ENCODE data around the gene AGPAT4.

AGPAT4 gene

DNA sequence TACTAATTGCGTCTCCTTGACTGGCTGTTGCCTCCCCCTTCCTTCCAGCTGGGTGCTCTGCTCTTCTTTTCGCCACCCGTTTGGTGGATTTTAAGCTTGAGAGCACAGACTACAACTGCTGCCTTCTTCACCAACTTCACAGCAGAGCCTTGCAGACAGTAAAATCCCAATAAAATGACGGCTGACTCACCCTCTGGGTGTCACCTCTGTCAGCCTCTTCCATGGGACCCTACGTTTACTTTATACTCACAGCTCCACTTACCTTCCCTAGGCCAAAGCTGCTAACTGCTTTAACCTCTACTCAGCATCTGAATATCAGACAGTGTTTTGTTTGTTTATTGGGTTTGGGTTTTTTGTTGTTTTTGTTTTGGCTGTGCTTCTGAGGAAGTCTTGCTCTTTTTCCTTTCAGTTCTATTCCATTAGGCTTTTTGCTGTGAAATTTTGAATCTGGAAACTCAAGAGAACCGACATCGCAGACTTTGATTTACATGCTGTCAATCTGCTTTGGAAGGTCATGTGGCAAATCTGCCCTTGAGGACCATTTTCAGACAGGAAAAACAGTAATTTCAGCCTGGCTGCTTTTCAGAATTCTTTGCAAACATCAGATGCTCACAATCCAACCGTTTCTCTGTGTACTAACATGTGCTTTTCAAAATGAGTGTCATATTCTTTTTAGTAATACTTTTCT lies 2.4 kb downstream of the AGPAT4 start:
- TF ChIP-seq, protein P1, sequence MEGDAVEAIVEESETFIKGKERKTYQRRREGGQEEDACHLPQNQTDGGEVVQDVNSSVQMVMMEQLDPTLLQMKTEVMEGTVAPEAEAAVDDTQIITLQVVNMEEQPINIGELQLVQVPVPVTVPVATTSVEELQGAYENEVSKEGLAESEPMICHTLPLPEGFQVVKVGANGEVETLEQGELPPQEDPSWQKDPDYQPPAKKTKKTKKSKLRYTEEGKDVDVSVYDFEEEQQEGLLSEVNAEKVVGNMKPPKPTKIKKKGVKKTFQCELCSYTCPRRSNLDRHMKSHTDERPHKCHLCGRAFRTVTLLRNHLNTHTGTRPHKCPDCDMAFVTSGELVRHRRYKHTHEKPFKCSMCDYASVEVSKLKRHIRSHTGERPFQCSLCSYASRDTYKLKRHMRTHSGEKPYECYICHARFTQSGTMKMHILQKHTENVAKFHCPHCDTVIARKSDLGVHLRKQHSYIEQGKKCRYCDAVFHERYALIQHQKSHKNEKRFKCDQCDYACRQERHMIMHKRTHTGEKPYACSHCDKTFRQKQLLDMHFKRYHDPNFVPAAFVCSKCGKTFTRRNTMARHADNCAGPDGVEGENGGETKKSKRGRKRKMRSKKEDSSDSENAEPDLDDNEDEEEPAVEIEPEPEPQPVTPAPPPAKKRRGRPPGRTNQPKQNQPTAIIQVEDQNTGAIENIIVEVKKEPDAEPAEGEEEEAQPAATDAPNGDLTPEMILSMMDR (IDR thresholded peaks at IDR 0.05; ENCODE audit: control insufficient read depth, extremely low read depth, insufficient read depth), result no peak
- no peak overlapping the region for H3K4me3 ChIP-seq (ENCODE audit: low read depth, low read length)
- DNase-seq (ENCODE audit: low read depth), result no peak

DNA sequence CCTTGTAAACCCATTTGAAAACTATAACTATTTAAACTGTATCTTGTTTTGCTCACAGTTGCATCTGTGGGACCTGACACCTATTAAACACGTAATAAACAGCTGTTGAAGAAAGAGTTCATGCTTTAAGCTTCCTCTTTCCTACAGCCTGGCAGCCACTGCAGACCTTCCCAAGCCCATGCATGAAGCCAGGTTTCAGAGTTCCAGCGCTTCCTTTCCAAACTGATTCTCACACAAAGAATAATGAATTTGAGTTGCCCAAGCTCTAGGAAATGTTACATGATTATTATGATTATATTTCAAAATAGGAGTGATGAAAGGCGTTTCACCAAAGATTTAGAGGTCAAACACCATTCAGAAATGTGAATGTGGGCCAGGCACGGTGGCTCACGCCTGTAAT lies 3.7 kb downstream of the AGPAT4 start:
- no peak for DNase-seq (ENCODE audit: low read depth)
- H3K4me3 ChIP-seq (ENCODE audit: low read depth, low read length), result no peak overlapping the region
- TF ChIP-seq, protein P1 (IDR thresholded peaks at IDR 0.05; ENCODE audit: control insufficient read depth, extremely low read depth, insufficient read depth), result no peak

DNA sequence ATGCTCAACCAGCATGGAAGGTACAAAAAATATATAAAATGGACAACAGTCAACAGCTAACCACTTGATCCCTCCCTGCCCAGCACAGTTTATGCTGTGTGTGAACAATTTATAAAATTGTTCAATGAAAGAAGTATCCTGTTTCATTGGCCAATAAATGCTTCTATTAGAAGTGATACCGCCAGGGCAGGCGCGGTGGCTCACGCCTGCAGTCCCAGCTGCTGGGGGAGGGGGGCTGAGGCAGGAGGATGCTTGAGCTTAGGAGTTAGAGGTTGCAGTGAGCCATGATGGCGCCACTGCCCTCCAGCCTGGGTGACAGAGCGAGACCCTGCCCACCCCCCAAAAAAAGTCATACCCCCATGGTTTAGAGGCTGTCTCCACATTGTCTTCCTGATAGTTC lies 4.6 kb downstream of the AGPAT4 start:
- no peak for DNase-seq (ENCODE audit: low read depth)
- H3K4me3 ChIP-seq (ENCODE audit: low read depth, low read length), result no peak overlapping the region
- TF ChIP-seq, protein P1 (IDR thresholded peaks at IDR 0.05; ENCODE audit: control insufficient read depth, extremely low read depth, insufficient read depth), result no peak

DNA sequence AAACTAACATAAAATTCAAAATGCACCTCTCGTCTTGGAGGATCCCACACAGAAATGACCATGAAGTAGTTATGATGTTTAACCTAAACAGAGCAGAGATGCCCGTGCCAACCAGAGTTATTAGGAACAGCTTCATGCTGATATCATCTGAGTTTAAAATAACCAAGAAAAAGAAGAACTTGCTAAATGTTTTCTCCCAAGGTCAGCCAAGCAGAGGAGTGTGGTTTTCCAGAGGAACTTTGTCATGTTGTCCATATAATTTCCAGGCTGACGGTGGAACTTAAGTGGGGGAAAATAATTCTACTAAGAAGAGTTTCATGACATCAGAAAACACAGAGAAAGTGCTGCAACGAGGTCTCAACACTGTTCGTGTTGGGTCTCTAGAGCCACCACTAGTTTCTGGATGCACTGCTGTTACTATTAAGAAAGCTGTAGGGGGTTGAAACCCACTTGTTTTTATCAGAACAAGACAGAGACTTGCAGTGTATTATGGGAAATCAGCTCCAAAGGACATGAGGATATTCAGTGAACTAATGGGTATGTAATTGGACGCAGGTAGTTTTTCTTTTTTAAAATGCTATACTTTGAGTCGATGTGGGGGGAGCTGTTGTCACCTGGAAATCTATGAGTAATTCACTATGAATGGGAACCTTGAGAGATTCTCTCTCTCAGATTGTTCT lies 5.2 kb downstream of the AGPAT4 start:
- TF ChIP-seq, protein P1 (IDR thresholded peaks at IDR 0.05; ENCODE audit: control insufficient read depth, extremely low read depth, insufficient read depth), result no peak
- DNase-seq (ENCODE audit: low read depth), result no peak
- H3K4me3 ChIP-seq (ENCODE audit: low read depth, low read length), result no peak overlapping the region

DNA sequence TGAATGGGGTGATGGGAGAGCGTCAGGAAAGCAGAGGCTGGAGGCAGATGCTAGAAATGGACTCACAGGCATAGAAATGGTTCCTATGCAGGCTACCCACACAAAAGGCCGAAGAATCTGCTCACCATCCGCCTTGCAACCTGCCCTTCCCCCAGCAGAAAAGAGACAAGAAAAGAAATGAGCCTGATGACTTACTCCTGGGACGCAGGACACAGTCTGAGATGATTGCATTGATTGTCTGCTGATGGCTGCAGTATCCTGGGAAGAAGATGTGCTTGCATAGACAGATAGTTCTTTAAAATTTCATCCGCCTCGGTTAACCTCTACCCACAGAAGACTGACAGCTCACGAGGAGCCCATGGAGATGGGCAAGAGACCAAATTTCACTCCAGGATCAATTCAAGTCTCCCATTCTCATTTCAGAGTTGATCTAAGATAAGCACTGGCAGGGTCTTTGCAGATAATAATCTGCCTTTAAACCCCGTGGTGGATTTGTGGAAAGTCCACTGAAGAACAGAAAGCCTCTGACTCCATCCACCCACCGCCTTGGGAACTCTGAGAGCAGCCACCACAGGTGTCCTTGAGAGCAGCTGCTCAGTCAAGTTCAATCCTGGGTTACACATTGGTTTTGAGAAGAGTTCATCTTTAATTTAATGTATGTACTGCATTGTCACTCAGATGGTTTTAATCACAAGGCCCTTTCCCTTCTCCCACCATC lies 7.2 kb downstream of the AGPAT4 start:
- DNase-seq (ENCODE audit: low read depth), result no peak
- no peak overlapping the region for H3K4me3 ChIP-seq (ENCODE audit: low read depth, low read length)
- TF ChIP-seq, protein P1 (IDR thresholded peaks at IDR 0.05; ENCODE audit: control insufficient read depth, extremely low read depth, insufficient read depth), result no peak

DNA sequence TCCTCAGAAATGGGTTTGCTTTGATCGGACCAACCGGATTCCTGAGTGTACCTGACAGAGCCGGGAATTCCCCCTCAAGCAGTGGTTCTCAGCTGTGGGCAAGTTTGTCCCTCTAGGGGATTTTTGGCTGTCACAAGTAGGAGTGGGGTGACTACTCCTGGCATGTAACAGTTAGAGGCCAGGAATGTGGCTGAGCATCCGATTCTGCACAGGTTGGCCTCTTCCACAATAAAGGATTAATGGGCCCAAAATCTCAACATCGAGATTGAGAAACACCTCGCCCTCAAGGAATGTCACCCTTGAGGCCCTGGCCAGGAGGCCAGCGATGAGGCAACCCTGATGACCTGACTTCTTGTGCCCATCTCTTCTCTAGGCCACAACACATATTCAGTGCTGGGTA lies 7.9 kb downstream of the AGPAT4 start:
- TF ChIP-seq, protein P1 (IDR thresholded peaks at IDR 0.05; ENCODE audit: control insufficient read depth, extremely low read depth, insufficient read depth), result no peak
- no peak for DNase-seq (ENCODE audit: low read depth)
- H3K4me3 ChIP-seq (ENCODE audit: low read depth, low read length), result no peak overlapping the region
